HFFc6 (cell line): ENCODE measurements around the gene SLC6A18. TPM values are rescaled to one million over a fixed set of nuclear protein-coding genes. Genes with fewer than 3 reads are reported as not detected.
A peak's percentile ranks its signal among the peaks of the same experiment; 100 is the strongest.
"Not testable (repeated sequence)": the region's sequence is repeated elsewhere in the genome, so short reads cannot be mapped to it uniquely, and the experiment has no call there.

ENCODE experiments used
- DNase-seq: peaks from one replicate; pipeline ENCODE4 v3.0.0-alpha.2; 2018
- H3K27ac Mint-ChIP-seq: 2 replicates; pipeline ENCODE4 v1.8.0; 2020; ENCODE audit warnings: mild to moderate bottlenecking, mixed read lengths
- H3K27me3 Mint-ChIP-seq: 2 replicates; pipeline ENCODE4 v1.8.0; 2021; ENCODE audit warnings: mild to moderate bottlenecking, moderate library complexity, mixed read lengths; ENCODE audit not compliant: insufficient read depth
- H3K36me3 Mint-ChIP-seq: 2 replicates; pipeline ENCODE4 v1.8.0; 2021; ENCODE audit warnings: low read depth, mixed read lengths
- H3K4me1 Mint-ChIP-seq: 2 replicates; pipeline ENCODE4 v1.8.0; 2020; ENCODE audit warnings: low read depth, mixed read lengths
- H3K4me3 Mint-ChIP-seq: 2 replicates; pipeline ENCODE4 v1.8.0; 2020; ENCODE audit warnings: mild to moderate bottlenecking, moderate library complexity, mixed read lengths
- H3K9me3 Mint-ChIP-seq: 2 replicates; pipeline ENCODE4 v1.8.0; 2020; ENCODE audit warnings: mild to moderate bottlenecking, mixed read lengths
- CTCF ChIP-seq: fragments of 200-600 bp; sonication (generic); IDR thresholded peaks from 2 replicates; pipeline ENCODE4 v1.5.0; 2021; ENCODE audit warnings: antibody characterized with exemption, mild to moderate bottlenecking
- total RNA-seq, 6 experiments: library from RNA; stranded (reverse); fragmentation: NEBNext Ultra II Directional; extraction: Animal tissue kit (Norgen Biotek cat#: 25700); gene quantifications; 2 replicates in 1 of 6; 3 replicates in 5 of 6; pipeline ENCODE4 v1.2.3, GENCODE V29; 2021

Gene SLC6A18
- total RNA-seq, 6 experiments from 2014 or later = not detected

- Mint-ChIP-seq H3K4me3 (peak overlapping the region; percentile 85; the same call in 1 of the 2 replicates), H3K9me3 (peaks cover 36% of the 10 kb centered on the region), H3K36me3 (0 out of 2 replicates have a peak, but pooled peaks cover 6% of the 10 kb centered on the region), H3K27me3 (peaks cover 15% of the 10 kb centered on the region), H3K4me1 (no peaks in the 10 kb centered on the region), H3K27ac (peak overlapping the region; percentile 84)
- no peak for TF ChIP-seq CTCF
- no peak for DNase-seq
Measured at GRCh38 chr5:1279443-1280151, 54.4 kb downstream of the SLC6A18 start.

GRCh38 chr5:1280177-1281037 is 55.2 kb downstream of the SLC6A18 start:
- Mint-ChIP-seq H3K4me3 (peak overlapping the region; percentile 85), H3K9me3 (peaks cover 33% of the 10 kb centered on the region), H3K36me3 (0 out of 2 replicates have a peak, but pooled peaks cover 6% of the 10 kb centered on the region), H3K27ac (peak overlapping the region; percentile 84), H3K4me1 (no peaks in the 10 kb centered on the region), H3K27me3 (peaks cover 15% of the 10 kb centered on the region)
- no peak for TF ChIP-seq CTCF
- DNase-seq = peak; percentile 63

GRCh38 chr5:1281038-1281882 is 56.1 kb downstream of the SLC6A18 start:
- H3K27ac Mint-ChIP-seq = no peak overlapping the region
- H3K36me3 Mint-ChIP-seq = 0 out of 2 replicates have a peak, but pooled peaks cover 6% of the 10 kb centered on the region
- peaks cover 18% of the 10 kb centered on the region for H3K27me3 Mint-ChIP-seq
- DNase-seq = no peak
- H3K4me3 Mint-ChIP-seq = no peak overlapping the region
- H3K9me3 Mint-ChIP-seq = peaks cover 33% of the 10 kb centered on the region
- TF ChIP-seq CTCF = no peak
- no peaks in the 10 kb centered on the region for H3K4me1 Mint-ChIP-seq

GRCh38 chr5:1282131-1282992 is 57.2 kb downstream of the SLC6A18 start:
- H3K36me3 Mint-ChIP-seq = 0 out of 2 replicates have a peak, but pooled peaks cover 6% of the 10 kb centered on the region
- H3K27ac Mint-ChIP-seq = peak overlapping the region; percentile 89
- H3K4me3 Mint-ChIP-seq = peak overlapping the region; percentile 86
- peaks cover 31% of the 10 kb centered on the region for H3K9me3 Mint-ChIP-seq
- TF ChIP-seq CTCF = no peak
- no peaks in the 10 kb centered on the region for H3K4me1 Mint-ChIP-seq
- peaks cover 18% of the 10 kb centered on the region for H3K27me3 Mint-ChIP-seq
- peak; percentile 64 for DNase-seq

- H3K36me3 Mint-ChIP-seq, H3K4me3 Mint-ChIP-seq, DNase-seq, H3K27ac Mint-ChIP-seq, H3K4me1 Mint-ChIP-seq: not testable (repeated sequence)
- peaks cover 31% of the 10 kb centered on the region for H3K9me3 Mint-ChIP-seq
- H3K27me3 Mint-ChIP-seq = peaks cover 21% of the 10 kb centered on the region
Measured at GRCh38 chr5:1282993-1283728, 58.0 kb downstream of the SLC6A18 start.

- DNase-seq, H3K4me3 Mint-ChIP-seq, H3K4me1 Mint-ChIP-seq, H3K27ac Mint-ChIP-seq, H3K36me3 Mint-ChIP-seq: not testable (repeated sequence)
- Mint-ChIP-seq H3K27me3 (peaks cover 25% of the 10 kb centered on the region), H3K9me3 (peaks cover 31% of the 10 kb centered on the region)
Measured at GRCh38 chr5:1283729-1284041, 58.5 kb downstream of the SLC6A18 start.

- H3K27me3 Mint-ChIP-seq = peaks cover 26% of the 10 kb centered on the region
- not testable (repeated sequence) for H3K36me3 Mint-ChIP-seq, H3K4me3 Mint-ChIP-seq, DNase-seq, H3K4me1 Mint-ChIP-seq, H3K27ac Mint-ChIP-seq
- H3K9me3 Mint-ChIP-seq = peaks cover 34% of the 10 kb centered on the region
Measured at GRCh38 chr5:1284336-1284970, 59.3 kb downstream of the SLC6A18 start.
